Right ventricle myocardium inferior (tissue), 1 donor: ENCODE measurements around the gene RGS12. TPM values are rescaled to one million over a fixed set of nuclear protein-coding genes. Genes with fewer than 3 reads are reported as not detected.

Experiments
- ATAC-seq: fragments of 200-7000 bp; cut with Tn5 transposase; one replicate; pipeline ENCODE4 v1.9.1; 2020; ENCODE audit warnings: mild to moderate bottlenecking, moderate library complexity
- DNase-seq: peaks from one replicate; pipeline ENCODE4 v3.0.0; 2021; ENCODE audit errors: missing footprints
- intact Hi-C: fragments of 100-400 bp; cut with DNase I; formaldehyde crosslinking; loops from one replicate; pipeline ENCODE4 v1.11.0; 2022
- long read RNA-seq: library from polyadenylated mRNA; unstranded; transcript quantifications from one replicate; pipeline ENCODE4 v2.0.0, GENCODE V29; 2021
- total RNA-seq: library from RNA; stranded (reverse); fragmentation: NEBNext Ultra II Directional; extraction: Animal tissue kit (Norgen Biotek cat#: 25700); gene quantifications from one replicate; pipeline ENCODE4 v1.2.1, GENCODE V29; 2021
- donor health status: DM: no; HTN: yes; CAD: no; lungs with severe emphysema.

Gene RGS12
- 21.0 TPM for total RNA-seq
- long read RNA-seq, partial matches to known transcripts, result 2 of 8 reads
- long read RNA-seq, other reads (novel, unspliced or antisense), result 6 of 8 reads

GRCh38 chr4:3292571-3293400 lies at the start of gene RGS12:
TSS of gene RGS12 (plus strand) at chr4:3293021. CDS start at chr4:3316171, 23,150 bp downstream.
- intact Hi-C loops, result loop anchor here (5.0 kb wide), 1 partner anchor 40 kb away; no protein-coding TSS in a partner anchor
- DNase-seq (peak; percentile 96), ATAC-seq (peak; percentile 97)

- DNase-seq, result no peak
- ATAC-seq, result no peak
- intact Hi-C loops, result no loop called here
Observed at GRCh38 chr4:3243136-3243780, 49.6 kb upstream of the RGS12 start.

GRCh38 chr4:3244002-3244401 lies 48.8 kb upstream of the RGS12 start:
- DNase-seq, result no peak
- ATAC-seq, result no peak
- intact Hi-C loops, result no loop called here

- intact Hi-C loops, result no loop called here
Observed at GRCh38 chr4:3244747-3245146, 48.1 kb upstream of the RGS12 start.

GRCh38 chr4:3245676-3246075 lies 47.1 kb upstream of the RGS12 start:
- no peak for DNase-seq
- intact Hi-C loops, result no loop called here
- ATAC-seq, result no peak

More at GRCh38 chr4:3244747-3245146, 48.1 kb upstream of the RGS12 start:
- no peak for DNase-seq
- ATAC-seq, result no peak

GRCh38 chr4:3246458-3247398 lies 46.1 kb upstream of the RGS12 start:
- DNase-seq (peak; percentile 53), ATAC-seq (no peak)
- intact Hi-C loops, result no loop called here

GRCh38 chr4:3247399-3248177 lies 45.2 kb upstream of the RGS12 start:
- ATAC-seq (no peak), DNase-seq (peak; percentile 39)
- intact Hi-C loops, result no loop called here

GRCh38 chr4:3248178-3248480 lies 44.7 kb upstream of the RGS12 start:
- DNase-seq (no peak), ATAC-seq (no peak)
- intact Hi-C loops, result no loop called here

- DNase-seq (peak; percentile 50), ATAC-seq (no peak)
- intact Hi-C loops, result no loop called here
Observed at GRCh38 chr4:3248811-3249661, 43.8 kb upstream of the RGS12 start, which contains the start of gene MSANTD1. TSS of gene MSANTD1 (plus strand) at chr4:3249159. CDS start at chr4:3249223, 64 bp downstream.

- DNase-seq (peak; percentile 46), ATAC-seq (no peak)
- intact Hi-C loops, result no loop called here
Observed at GRCh38 chr4:3249711-3250437, 42.9 kb upstream of the RGS12 start.

- ATAC-seq (no peak), DNase-seq (peak; percentile 28)
- intact Hi-C loops, result no loop called here
Observed at GRCh38 chr4:3250438-3250955, 42.3 kb upstream of the RGS12 start.

- ATAC-seq (no peak), DNase-seq (peak; percentile 47)
- intact Hi-C loops, result no loop called here
Observed at GRCh38 chr4:3250956-3251690, 41.7 kb upstream of the RGS12 start.

- intact Hi-C loops, result no loop called here
- DNase-seq (peak; percentile 53), ATAC-seq (no peak)
Observed at GRCh38 chr4:3251691-3252479, 40.9 kb upstream of the RGS12 start.

- intact Hi-C loops, result no loop called here
- DNase-seq, result no peak
Observed at GRCh38 chr4:3252480-3252828, 40.4 kb upstream of the RGS12 start.

More at GRCh38 chr4:3252480-3252828, 40.4 kb upstream of the RGS12 start:
- no peak for ATAC-seq
